IMR-90 (cell line): ENCODE results near the gene COL8A1. TPM values are rescaled to one million over a fixed set of nuclear protein-coding genes. Genes with fewer than 3 reads are reported as not detected.

Source experiments
- ATAC-seq: fragments of 200-7000 bp; cut with Tn5 transposase; 2 replicates; pipeline ENCODE4 v1.9.1; 2020; ENCODE audit warnings: low read depth, mild to moderate bottlenecking, moderate library complexity
- BruUV-seq: library from RNA; stranded (reverse); fragments of 400-500 nt; replicated peaks from 2 replicates; lab custom pipeline; 2021; lab: Mats Ljungman, UMichigan
- CTCF ChIA-PET: fragments of 300-600 bp; formaldehyde crosslinking; extraction: SDS; loops from one replicate; lab custom pipeline; 2021; ENCODE audit warnings: antibody characterized with exemption; lab: Yijun Ruan, JAX
- POLR2A ChIA-PET: fragments of 300-600 bp; sonication (Branson Sonifier 250); formaldehyde crosslinking; loops from one replicate; lab custom pipeline; 2022; ENCODE audit warnings: antibody characterized with exemption; ENCODE audit not compliant: unreplicated experiment; lab: Charles Lee
- DNase-seq: peaks from one replicate; pipeline ENCODE4 v3.0.0; 2013
- H2AFZ ChIP-seq: replicated peaks from 2 replicates; pipeline ENCODE3; 2013; ENCODE audit warnings: low read length, mild to moderate bottlenecking; ENCODE audit not compliant: poor library complexity
- H2AK5ac ChIP-seq: 2 replicates; pipeline ENCODE4 v1.6.1; 2013; ENCODE audit warnings: low read depth, low read length, inconsistent platforms
- H2AK9ac ChIP-seq: replicated peaks from 2 replicates; pipeline ENCODE3; 2013; ENCODE audit warnings: mild to moderate bottlenecking, low read depth, low read length, moderate library complexity; ENCODE audit not compliant: poor library complexity
- H2BK120ac ChIP-seq: 2 replicates; pipeline ENCODE4 v1.6.1; 2013; ENCODE audit warnings: low read depth, low read length, inconsistent platforms
- H2BK15ac ChIP-seq: 3 replicates; pipeline ENCODE4 v1.6.1; 2013; ENCODE audit warnings: low read depth, low read length, inconsistent platforms
- H2BK20ac ChIP-seq: 2 replicates; pipeline ENCODE4 v1.6.1; 2013; ENCODE audit warnings: low read depth, mild to moderate bottlenecking, inconsistent platforms, low read length, moderate library complexity
- H2BK5ac ChIP-seq: 2 replicates; pipeline ENCODE4 v1.6.1; 2013; ENCODE audit warnings: mild to moderate bottlenecking, low read depth, low read length, inconsistent platforms; ENCODE audit not compliant: poor library complexity, severe bottlenecking
- H3K14ac ChIP-seq: replicated peaks from 2 replicates; pipeline ENCODE4 v1.6.1; 2013; ENCODE audit warnings: low read depth, low read length, inconsistent platforms
- H3K18ac ChIP-seq: 2 replicates; pipeline ENCODE4 v1.6.1; 2013; ENCODE audit warnings: low read depth, low read length, control low read depth
- H3K23ac ChIP-seq: 2 replicates; pipeline ENCODE4 v1.6.1; 2013; ENCODE audit warnings: low read depth, low read length, inconsistent platforms
- H3K27ac ChIP-seq: 2 replicates; pipeline ENCODE4 v1.5.1; 2013; ENCODE audit warnings: mild to moderate bottlenecking, control low read depth, low read length; ENCODE audit not compliant: insufficient read depth
- H3K27me3 ChIP-seq: 2 replicates; pipeline ENCODE4 v1.6.1; 2013; ENCODE audit warnings: low read length; ENCODE audit not compliant: control insufficient read depth, insufficient read depth
- H3K36me3 ChIP-seq: 2 replicates; pipeline ENCODE4 v1.6.1; 2013; ENCODE audit warnings: low read length, mixed read lengths; ENCODE audit not compliant: control insufficient read depth, insufficient read depth
- H3K4ac ChIP-seq: 2 replicates; pipeline ENCODE4 v1.6.1; 2013; ENCODE audit warnings: low read depth, low read length, inconsistent platforms
- H3K4me1 ChIP-seq: 2 replicates; pipeline ENCODE4 v1.6.1; 2013; ENCODE audit warnings: low read length, mixed read lengths; ENCODE audit not compliant: control insufficient read depth, insufficient read depth
- H3K4me2 ChIP-seq: 2 replicates; pipeline ENCODE4 v1.6.1; 2013; ENCODE audit warnings: low read depth, mild to moderate bottlenecking, control low read depth, low read length, moderate library complexity
- H3K4me3 ChIP-seq: 2 replicates; pipeline ENCODE4 v1.5.1; 2013; ENCODE audit warnings: low read depth, mild to moderate bottlenecking, control low read depth, low read length, moderate library complexity; ENCODE audit not compliant: insufficient read depth
- H3K56ac ChIP-seq: 2 replicates; pipeline ENCODE4 v1.6.1; 2013; ENCODE audit warnings: low read length, inconsistent platforms; ENCODE audit not compliant: insufficient read depth; ENCODE audit errors: extremely low read depth
- H3K79me1 ChIP-seq, 2 experiments: 2 replicates each; pipeline ENCODE4 v1.6.1; 2013; ENCODE audit warnings: low read length in 2 of 2, inconsistent platforms in 1 of 2, low read depth in 1 of 2
- H3K9ac ChIP-seq: 2 replicates; pipeline ENCODE4 v1.6.1; 2013; ENCODE audit warnings: low read depth, low read length, control low read depth
- H3K9me1 ChIP-seq: 2 replicates; pipeline ENCODE4 v1.6.1; 2013; ENCODE audit warnings: low read length, inconsistent platforms; ENCODE audit not compliant: insufficient read depth
- H3K9me3 ChIP-seq: 2 replicates; pipeline ENCODE4 v1.6.1; 2013; ENCODE audit warnings: low read length; ENCODE audit not compliant: control insufficient read depth, insufficient read depth
- H4K20me1 ChIP-seq: 2 replicates; pipeline ENCODE4 v1.6.1; 2013; ENCODE audit warnings: low read length, inconsistent platforms; ENCODE audit not compliant: insufficient read depth
- H4K5ac ChIP-seq: 2 replicates; pipeline ENCODE4 v1.6.1; 2013; ENCODE audit warnings: mild to moderate bottlenecking, low read depth, low read length, control low read depth
- H4K8ac ChIP-seq, 2 experiments: 2 replicates each; pipeline ENCODE4 v1.6.1; 2013; ENCODE audit warnings: low read depth in 2 of 2, low read length in 2 of 2, control low read depth in 1 of 2, inconsistent platforms in 1 of 2
- H4K91ac ChIP-seq: 2 replicates; pipeline ENCODE4 v1.6.1; 2013; ENCODE audit warnings: low read depth, low read length, inconsistent platforms; ENCODE audit not compliant: insufficient read depth
- BHLHE40 ChIP-seq: fragments of 150-350 bp; IDR thresholded peaks from 2 replicates; pipeline ENCODE4 v1.6.1; 2016; ENCODE audit warnings: mild to moderate bottlenecking, low read depth, low read length
- FOS ChIP-seq: fragments of 150-350 bp; IDR thresholded peaks from 2 replicates; pipeline ENCODE4 v1.6.1; 2016; ENCODE audit warnings: low read depth, low read length
- MAFK ChIP-seq: IDR thresholded peaks from 2 replicates; pipeline ENCODE4 v1.6.1; 2012; ENCODE audit warnings: low read depth, low read length, improper control_type of control experiment
- NFE2L2 ChIP-seq: fragments of 150-350 bp; IDR thresholded peaks from 2 replicates; pipeline ENCODE4 v1.6.1; 2016; ENCODE audit warnings: low read depth, mild to moderate bottlenecking, low read length
- POLR2A ChIP-seq: IDR thresholded peaks from 2 replicates; pipeline ENCODE4 v1.6.1; 2012; ENCODE audit warnings: mild to moderate bottlenecking, low read depth, low read length
- RAD21 ChIP-seq: IDR thresholded peaks from 2 replicates; pipeline ENCODE4 v1.6.1; 2012; ENCODE audit warnings: low read length, improper control_type of control experiment
- RCOR1 ChIP-seq: IDR thresholded peaks from 2 replicates; pipeline ENCODE4 v1.6.1; 2012; ENCODE audit warnings: mild to moderate bottlenecking, low read length, improper control_type of control experiment; ENCODE audit not compliant: insufficient replicate concordance
- RFX5 ChIP-seq: IDR thresholded peaks from 2 replicates; pipeline ENCODE4 v1.8.0; 2012; ENCODE audit warnings: low read depth, mild to moderate bottlenecking, low read length, moderate library complexity
- SMC3 ChIP-seq: fragments of 150-350 bp; IDR thresholded peaks from 2 replicates; pipeline ENCODE4 v1.6.1; 2016; ENCODE audit warnings: low read depth, mild to moderate bottlenecking, antibody characterized with exemption, low read length, moderate library complexity
- WGBS, 2 experiments: methylation state at CpG; one replicate each; pipeline versions ENCODE4 v1.1.5 to v1.1.7; 2013; ENCODE audit warnings: missing lambda C conversion rate in 2 of 2; ENCODE audit not compliant: insufficient read length in 1 of 2; ENCODE audit errors: extremely low coverage in 2 of 2; 5-methylcytosine and 5-hydroxymethylcytosine counted together
- dilution Hi-C: fragments of 300-500 bp; cut with HindIII; formaldehyde crosslinking; loops from one replicate; pipeline ENCODE4 v1.14.3; 2018; ENCODE audit warnings: low sequenced_read_pairs; ENCODE audit not compliant: unreplicated experiment
- in situ Hi-C: fragments of 300-500 bp; cut with MboI; formaldehyde crosslinking; loops from 3 replicates; pipeline ENCODE4 v1.14.3; 2019; ENCODE audit warnings: low sequenced_read_pairs, inconsistent platforms, mixed read lengths
- intact Hi-C: fragments of 100-400 bp; cut with micrococcal nuclease; formaldehyde crosslinking; loops from 2 replicates; pipeline ENCODE4 v1.10.0; 2022
- polyA plus RNA-seq, 3 experiments: library from polyadenylated mRNA; depleted of rRNA; stranded (reverse); fragments of >200 nt; gene quantifications; 2 replicates each; pipeline ENCODE4 v1.2.3, GENCODE V29; 2012; ENCODE audit warnings: low replicate concordance in 1 of 3
- total RNA-seq: library from RNA; depleted of rRNA; stranded (reverse); fragments of >200 nt; gene quantifications from 2 replicates; pipeline ENCODE4 v1.2.3, GENCODE V29; 2012
- TF ChIP-seq, protein P1 (sequence below): conservative IDR thresholded peaks from 2 replicates; pipeline ENCODE4 v1.5.1; 2012; ENCODE audit warnings: mild to moderate bottlenecking, low read depth, low read length, improper control_type of control experiment
- TF ChIP-seq, protein P2 (sequence below): fragments of 150-350 bp; IDR thresholded peaks from 2 replicates; pipeline ENCODE4 v1.6.1; 2016; ENCODE audit warnings: low read depth, mild to moderate bottlenecking, low read length, moderate library complexity, borderline replicate concordance
- TF ChIP-seq, protein P3 (sequence below): fragments of 150-350 bp; IDR thresholded peaks from 2 replicates; pipeline ENCODE4 v1.6.1; 2017; ENCODE audit warnings: mild to moderate bottlenecking, antibody characterized with exemption, low read length, low read depth

COL8A1 gene
- total and polyA plus RNA-seq, 2 of the 4 experiments (the other 2 are of a cell fraction), result 119 to 151 TPM

DNA sequence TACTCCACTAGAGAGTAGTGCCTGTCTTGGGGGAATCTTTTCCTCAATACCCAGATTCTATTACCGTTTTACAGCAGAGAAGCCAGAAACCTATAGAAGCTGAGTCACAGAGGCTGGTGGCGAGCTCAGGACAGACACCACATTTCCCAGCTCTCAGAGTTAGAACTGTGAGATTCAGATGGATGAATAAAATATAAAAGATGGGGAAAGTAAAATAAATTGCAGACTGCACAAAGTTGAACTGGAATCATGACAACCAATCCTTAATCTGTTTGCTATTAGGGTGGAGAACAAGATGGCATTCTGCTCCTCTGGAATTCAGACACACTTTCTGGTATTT is 138.8 kb downstream of the COL8A1 start:
- CTCF ChIA-PET, result no interaction called here
- ATAC-seq (no peak), DNase-seq (no peak)
- in situ Hi-C loops, result no loop called here
- Histone ChIP-seq H3K18ac (no peak overlapping the region), H3K36me3 (peaks cover 4% of the 10 kb centered on the region), H2BK15ac (no peak overlapping the region), H4K5ac (no peak overlapping the region), H2AFZ (no peak overlapping the region), H3K9me3 (no peaks in the 10 kb centered on the region), H2AK5ac (no peak overlapping the region), H3K27ac (no peak overlapping the region), H3K4ac (no peak overlapping the region), H3K56ac (no peak overlapping the region), H3K9me1 (peaks cover 14% of the 10 kb centered on the region), H3K14ac (no peak overlapping the region), H4K20me1 (no peaks in the 10 kb centered on the region), H3K4me3 (no peak overlapping the region), H2BK20ac (no peak overlapping the region), H2BK120ac (no peak overlapping the region), H4K8ac (no peak overlapping the region), H3K4me1 (peaks cover 20% of the 10 kb centered on the region; the same call in 1 of the 2 replicates), H2AK9ac (no peak overlapping the region), H3K23ac (no peak overlapping the region), H4K91ac (no peak overlapping the region), H3K4me2 (no peak overlapping the region), H3K9ac (no peak overlapping the region), H3K79me1 (peaks cover 0 to 10% of the 10 kb centered on the region in 2 experiments; a peak in 1 of 4 replicates), H3K27me3 (no peaks in the 10 kb centered on the region), H2BK5ac (no peak overlapping the region)
- no CpG with 5 or more reads among the region's 2 CpGs for WGBS, 2 experiments
- TF ChIP-seq SMC3, result no peak
- no peak for TF ChIP-seq BHLHE40
- TF ChIP-seq, protein P1, sequence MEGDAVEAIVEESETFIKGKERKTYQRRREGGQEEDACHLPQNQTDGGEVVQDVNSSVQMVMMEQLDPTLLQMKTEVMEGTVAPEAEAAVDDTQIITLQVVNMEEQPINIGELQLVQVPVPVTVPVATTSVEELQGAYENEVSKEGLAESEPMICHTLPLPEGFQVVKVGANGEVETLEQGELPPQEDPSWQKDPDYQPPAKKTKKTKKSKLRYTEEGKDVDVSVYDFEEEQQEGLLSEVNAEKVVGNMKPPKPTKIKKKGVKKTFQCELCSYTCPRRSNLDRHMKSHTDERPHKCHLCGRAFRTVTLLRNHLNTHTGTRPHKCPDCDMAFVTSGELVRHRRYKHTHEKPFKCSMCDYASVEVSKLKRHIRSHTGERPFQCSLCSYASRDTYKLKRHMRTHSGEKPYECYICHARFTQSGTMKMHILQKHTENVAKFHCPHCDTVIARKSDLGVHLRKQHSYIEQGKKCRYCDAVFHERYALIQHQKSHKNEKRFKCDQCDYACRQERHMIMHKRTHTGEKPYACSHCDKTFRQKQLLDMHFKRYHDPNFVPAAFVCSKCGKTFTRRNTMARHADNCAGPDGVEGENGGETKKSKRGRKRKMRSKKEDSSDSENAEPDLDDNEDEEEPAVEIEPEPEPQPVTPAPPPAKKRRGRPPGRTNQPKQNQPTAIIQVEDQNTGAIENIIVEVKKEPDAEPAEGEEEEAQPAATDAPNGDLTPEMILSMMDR, result no peak
- TF ChIP-seq, protein P2, sequence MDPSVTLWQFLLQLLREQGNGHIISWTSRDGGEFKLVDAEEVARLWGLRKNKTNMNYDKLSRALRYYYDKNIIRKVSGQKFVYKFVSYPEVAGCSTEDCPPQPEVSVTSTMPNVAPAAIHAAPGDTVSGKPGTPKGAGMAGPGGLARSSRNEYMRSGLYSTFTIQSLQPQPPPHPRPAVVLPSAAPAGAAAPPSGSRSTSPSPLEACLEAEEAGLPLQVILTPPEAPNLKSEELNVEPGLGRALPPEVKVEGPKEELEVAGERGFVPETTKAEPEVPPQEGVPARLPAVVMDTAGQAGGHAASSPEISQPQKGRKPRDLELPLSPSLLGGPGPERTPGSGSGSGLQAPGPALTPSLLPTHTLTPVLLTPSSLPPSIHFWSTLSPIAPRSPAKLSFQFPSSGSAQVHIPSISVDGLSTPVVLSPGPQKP, result no peak
- no peak for TF ChIP-seq RFX5
- TF ChIP-seq, protein P3, sequence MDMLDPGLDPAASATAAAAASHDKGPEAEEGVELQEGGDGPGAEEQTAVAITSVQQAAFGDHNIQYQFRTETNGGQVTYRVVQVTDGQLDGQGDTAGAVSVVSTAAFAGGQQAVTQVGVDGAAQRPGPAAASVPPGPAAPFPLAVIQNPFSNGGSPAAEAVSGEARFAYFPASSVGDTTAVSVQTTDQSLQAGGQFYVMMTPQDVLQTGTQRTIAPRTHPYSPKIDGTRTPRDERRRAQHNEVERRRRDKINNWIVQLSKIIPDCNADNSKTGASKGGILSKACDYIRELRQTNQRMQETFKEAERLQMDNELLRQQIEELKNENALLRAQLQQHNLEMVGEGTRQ, result no peak
- no peak for TF ChIP-seq FOS
- TF ChIP-seq RAD21, result no peak
- TF ChIP-seq RCOR1, result no peak
- TF ChIP-seq POLR2A, result no peak
- TF ChIP-seq NFE2L2, result no peak
- TF ChIP-seq MAFK, result no peak
- dilution Hi-C loops, result no loop called here
- POLR2A ChIA-PET, result no interaction called here
- intact Hi-C loops, result no loop called here
- BruUV-seq, result no TSS peak
